ENCODE results near the gene ZSWIM6.

DNA sequence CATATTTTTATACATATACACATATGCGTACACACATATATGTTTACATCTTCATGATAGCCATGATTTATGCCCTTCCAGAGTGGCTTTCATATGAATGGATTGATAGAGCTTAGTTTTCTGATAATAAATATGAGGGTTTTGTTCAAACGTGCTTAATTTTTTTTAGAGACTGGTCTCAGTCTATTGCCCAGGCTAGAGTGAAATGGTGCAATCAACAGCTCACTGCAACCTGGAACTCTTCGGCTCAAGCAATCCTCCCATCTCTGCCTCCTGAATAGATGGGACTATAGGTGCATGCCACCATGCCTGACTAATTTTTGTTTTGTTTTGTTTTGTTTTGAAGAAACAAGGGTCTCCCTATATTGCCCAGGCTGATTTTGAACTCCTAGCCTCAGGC lies 48.6 kb upstream of the ZSWIM6 start:
- TF ChIP-seq, protein P1, sequence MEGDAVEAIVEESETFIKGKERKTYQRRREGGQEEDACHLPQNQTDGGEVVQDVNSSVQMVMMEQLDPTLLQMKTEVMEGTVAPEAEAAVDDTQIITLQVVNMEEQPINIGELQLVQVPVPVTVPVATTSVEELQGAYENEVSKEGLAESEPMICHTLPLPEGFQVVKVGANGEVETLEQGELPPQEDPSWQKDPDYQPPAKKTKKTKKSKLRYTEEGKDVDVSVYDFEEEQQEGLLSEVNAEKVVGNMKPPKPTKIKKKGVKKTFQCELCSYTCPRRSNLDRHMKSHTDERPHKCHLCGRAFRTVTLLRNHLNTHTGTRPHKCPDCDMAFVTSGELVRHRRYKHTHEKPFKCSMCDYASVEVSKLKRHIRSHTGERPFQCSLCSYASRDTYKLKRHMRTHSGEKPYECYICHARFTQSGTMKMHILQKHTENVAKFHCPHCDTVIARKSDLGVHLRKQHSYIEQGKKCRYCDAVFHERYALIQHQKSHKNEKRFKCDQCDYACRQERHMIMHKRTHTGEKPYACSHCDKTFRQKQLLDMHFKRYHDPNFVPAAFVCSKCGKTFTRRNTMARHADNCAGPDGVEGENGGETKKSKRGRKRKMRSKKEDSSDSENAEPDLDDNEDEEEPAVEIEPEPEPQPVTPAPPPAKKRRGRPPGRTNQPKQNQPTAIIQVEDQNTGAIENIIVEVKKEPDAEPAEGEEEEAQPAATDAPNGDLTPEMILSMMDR (IDR thresholded peaks at IDR 0.05), result no peak
- TF ChIP-seq ZFX (IDR thresholded peaks at IDR 0.05; ENCODE audit: borderline replicate concordance), result no peak

Measured in 22Rv1 (cell line).